Spleen (tissue), 7 donors: ENCODE results near the gene LASP1.

Source experiments
- CTCF ChIP-seq, 11 experiments: fragments of 200-600 bp in 7 of 11; fragments of 450-650 bp in 4 of 11; sonication (generic) in 4 of 11; IDR thresholded peaks in 8 of 11; conservative IDR thresholded peaks in 3 of 11; 1 replicate in 7 of 11; 2 replicates in 4 of 11; pipeline versions ENCODE4 v1.4.0 to v1.8.0; 2016 to 2021; ENCODE audit warnings: antibody characterized with exemption in 11 of 11, inconsistent platforms in 4 of 11, mild to moderate bottlenecking in 1 of 11
- POLR2A ChIP-seq, 3 donors: fragments of 450-650 bp; IDR thresholded peaks; one replicate each; pipeline ENCODE4 v1.5.1; 2017; ENCODE audit warnings: antibody characterized with exemption in 3 of 3, mild to moderate bottlenecking in 1 of 3
- POLR2AphosphoS5 ChIP-seq, 3 donors: sonication (generic); formaldehyde crosslinking; IDR thresholded peaks; one replicate each; pipeline ENCODE4 v1.5.1; 2017; ENCODE audit warnings: antibody characterized with exemption in 3 of 3
- donor health status: DM: no; HTN: no; CAD: no; lungs with moderate emphysema.
- donor health status: DM: no; HTN: no; CAD: no.
- donor health status: DM: no; HTN: no; CAD: no.

DNA sequence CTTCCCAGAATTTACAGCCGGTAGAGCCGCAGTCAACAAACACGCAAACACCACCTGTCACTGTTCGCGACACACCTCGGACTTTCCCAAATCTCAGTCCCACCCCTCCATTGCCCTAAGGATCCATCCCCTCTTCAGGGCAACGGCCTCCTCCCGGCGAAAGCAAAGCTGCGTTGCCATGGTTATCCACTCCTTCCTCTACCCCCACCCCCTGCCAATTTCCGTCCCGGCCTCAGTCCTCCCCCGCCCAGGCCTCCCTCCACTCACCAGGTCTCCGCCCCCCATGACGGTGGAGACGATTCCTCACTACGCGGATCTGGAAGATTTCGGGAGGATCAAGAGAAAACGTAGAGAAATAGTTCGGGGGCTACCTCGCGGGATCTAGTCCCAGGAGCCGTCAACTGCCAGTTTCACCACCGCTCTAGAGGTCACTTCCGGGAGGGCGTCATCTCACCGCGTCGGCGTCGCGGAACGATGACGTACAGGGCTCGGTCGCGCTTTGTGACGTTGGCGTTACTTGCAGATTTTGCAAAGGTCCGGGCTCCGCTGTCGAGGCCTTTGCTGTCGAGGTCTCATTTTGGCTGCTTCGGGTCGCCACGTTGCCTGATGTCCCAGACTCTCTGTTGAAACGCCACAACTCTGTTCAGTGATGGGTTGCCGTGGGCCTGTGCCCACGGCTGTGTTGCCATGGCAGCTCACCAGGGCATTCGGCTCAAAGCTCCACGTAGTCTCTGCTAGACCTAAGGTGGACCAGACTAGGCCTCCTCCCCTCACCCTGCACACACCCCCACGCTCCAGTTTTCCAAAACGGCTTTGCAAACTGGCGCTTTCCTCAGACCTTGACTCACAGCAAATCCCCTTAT lies 44.7 kb upstream of the LASP1 start, which contains the start of gene CWC25:
- TF ChIP-seq CTCF (IDR thresholded peaks at IDR 0.05 in 8 of 11, conservative IDR thresholded peaks at IDR 0.05 in 3 of 11) = no peak
- peak; percentile 52 to 94 (median 69) for TF ChIP-seq POLR2A (IDR thresholded peaks at IDR 0.05)
- TF ChIP-seq POLR2AphosphoS5 (IDR thresholded peaks at IDR 0.05) = peak; percentile 98 to 99 (median 99)
